Esophagus squamous epithelium (tissue), 4 donors: ENCODE data around the gene PASD1.

ENCODE experiments used
- CTCF ChIP-seq, 6 experiments: fragments of 450-650 bp in 4 of 6; fragments of 200-600 bp in 2 of 6; sonication (generic) in 2 of 6; IDR thresholded peaks; one replicate each; pipeline ENCODE4 v1.5.1; 2016 to 2019; ENCODE audit warnings: antibody characterized with exemption in 6 of 6, mild to moderate bottlenecking in 4 of 6, moderate library complexity in 4 of 6
- POLR2A ChIP-seq, 4 donors: fragments of 450-650 bp; IDR thresholded peaks; one replicate each; pipeline ENCODE4 v1.6.1; 2017; ENCODE audit warnings: antibody characterized with exemption in 4 of 4, mild to moderate bottlenecking in 4 of 4, moderate library complexity in 3 of 4

- TF ChIP-seq CTCF (IDR thresholded peaks at IDR 0.05) = no peak
- no peak for TF ChIP-seq POLR2A (IDR thresholded peaks at IDR 0.05)
Observed at GRCh38 chrX:151633157-151633556, 69.7 kb downstream of the PASD1 start.
